WTC11 (cell line): ENCODE measurements around the gene SNX5. TPM values are rescaled to one million over a fixed set of nuclear protein-coding genes. Genes with fewer than 3 reads are reported as not detected.

Source experiments
- ATAC-seq: fragments of 200-7000 bp; cut with Tn5 transposase; 2 replicates; pipeline ENCODE4 v1.10.0; 2021; ENCODE audit warnings: mild to moderate bottlenecking, moderate library complexity
- CTCF ChIA-PET: fragments of 300-600 bp; sonication (Branson Sonifier 250); formaldehyde crosslinking; loops from one replicate; lab custom pipeline; 2021; ENCODE audit warnings: antibody characterized with exemption; lab: Charles Lee
- POLR2A ChIA-PET: fragments of 350-600 bp; sonication (Branson Sonifier 250); formaldehyde crosslinking; loops from one replicate; lab custom pipeline; 2021; ENCODE audit warnings: antibody characterized with exemption; lab: Charles Lee
- DNase-seq: peaks from one replicate; pipeline ENCODE4 v3.0.0; 2021; ENCODE audit warnings: low spot score
- H3K27ac Mint-ChIP-seq: 2 replicates; pipeline ENCODE4 v1.8.0; 2021; ENCODE audit warnings: mixed read lengths
- H3K27me3 Mint-ChIP-seq: 2 replicates; pipeline ENCODE4 v1.8.0; 2021; ENCODE audit warnings: low read depth, mild to moderate bottlenecking, moderate library complexity, mixed read lengths
- H3K36me3 Mint-ChIP-seq: 2 replicates; pipeline ENCODE4 v1.8.0; 2021; ENCODE audit warnings: mixed read lengths
- H3K4me1 Mint-ChIP-seq: 2 replicates; pipeline ENCODE4 v1.8.0; 2022; ENCODE audit warnings: mixed read lengths
- H3K4me3 Mint-ChIP-seq: 2 replicates; pipeline ENCODE4 v1.8.0; 2021; ENCODE audit warnings: mild to moderate bottlenecking, moderate library complexity, mixed read lengths
- H3K9me3 Mint-ChIP-seq: 2 replicates; pipeline ENCODE4 v1.8.0; 2021; ENCODE audit warnings: mixed read lengths
- AR ChIP-seq: fragments of 250-450 bp; sonication (Bioruptor Pico); IDR thresholded peaks from 2 replicates; pipeline ENCODE4 v1.9.0; 2021; ENCODE audit warnings: mild to moderate bottlenecking
- ATF2 ChIP-seq: sonication (generic); formaldehyde crosslinking; IDR thresholded peaks from 2 replicates; pipeline ENCODE4 v1.8.1; 2022; ENCODE audit warnings: low read depth, missing genetic modification reagents, borderline replicate concordance
- CREM ChIP-seq: sonication (generic); formaldehyde crosslinking; IDR thresholded peaks from 2 replicates; pipeline ENCODE4 v1.8.1; 2022; ENCODE audit warnings: mild to moderate bottlenecking, missing genetic modification reagents, moderate library complexity
- ESRRA ChIP-seq: sonication (generic); formaldehyde crosslinking; IDR thresholded peaks from 2 replicates; pipeline ENCODE4 v1.8.1; 2022; ENCODE audit warnings: mild to moderate bottlenecking, missing genetic modification reagents, borderline replicate concordance
- FOXJ3 ChIP-seq: sonication (generic); formaldehyde crosslinking; IDR thresholded peaks from 2 replicates; pipeline ENCODE4 v1.9.0; 2021; ENCODE audit warnings: missing genetic modification reagents, mild to moderate bottlenecking, borderline replicate concordance
- FOXP4 ChIP-seq: sonication (generic); formaldehyde crosslinking; IDR thresholded peaks from 2 replicates; pipeline ENCODE4 v1.8.0; 2022; ENCODE audit warnings: mild to moderate bottlenecking, missing genetic modification reagents
- HMGA2 ChIP-seq: fragments of 250-450 bp; sonication (Bioruptor Pico); IDR thresholded peaks from 2 replicates; pipeline ENCODE4 v1.4.0; 2021; ENCODE audit warnings: mild to moderate bottlenecking, moderate library complexity
- HMGXB4 ChIP-seq: sonication (generic); formaldehyde crosslinking; IDR thresholded peaks from 2 replicates; pipeline ENCODE4 v1.8.1; 2023; ENCODE audit warnings: mild to moderate bottlenecking, moderate library complexity, missing genetic modification reagents
- JUN ChIP-seq: sonication (generic); formaldehyde crosslinking; IDR thresholded peaks from 2 replicates; pipeline ENCODE4 v1.8.0; 2023; ENCODE audit warnings: mild to moderate bottlenecking, missing genetic modification reagents
- MXD4 ChIP-seq: fragments of 250-450 bp; sonication (Bioruptor Pico); IDR thresholded peaks from 2 replicates; pipeline ENCODE4 v1.8.0; 2021; ENCODE audit warnings: mild to moderate bottlenecking, moderate library complexity, borderline replicate concordance
- NFE2L1 ChIP-seq: sonication (generic); formaldehyde crosslinking; IDR thresholded peaks from 2 replicates; pipeline ENCODE4 v1.8.1; 2023; ENCODE audit warnings: missing genetic modification reagents
- NFYB ChIP-seq: sonication (generic); formaldehyde crosslinking; conservative IDR thresholded peaks from 2 replicates; pipeline ENCODE4 v1.8.0; 2022; ENCODE audit warnings: low read depth, missing genetic modification reagents
- NR2C2 ChIP-seq: sonication (generic); formaldehyde crosslinking; IDR thresholded peaks from 2 replicates; pipeline ENCODE4 v1.8.0; 2022; ENCODE audit warnings: mild to moderate bottlenecking, missing genetic modification reagents
- OVOL2 ChIP-seq: fragments of 250-450 bp; sonication (Bioruptor Pico); IDR thresholded peaks from 2 replicates; pipeline ENCODE4 v1.9.0; 2021; ENCODE audit warnings: mild to moderate bottlenecking, borderline replicate concordance
- RORB ChIP-seq: fragments of 250-450 bp; sonication (Bioruptor Pico); IDR thresholded peaks from 2 replicates; pipeline ENCODE4 v1.9.0; 2021; ENCODE audit warnings: mild to moderate bottlenecking
- SMAD3 ChIP-seq: sonication (generic); formaldehyde crosslinking; IDR thresholded peaks from 2 replicates; pipeline ENCODE4 v1.8.0; 2022; ENCODE audit warnings: missing genetic modification reagents, mild to moderate bottlenecking, borderline replicate concordance
- ZMAT4 ChIP-seq: fragments of 250-450 bp; sonication (Bioruptor Pico); IDR thresholded peaks from 2 replicates; pipeline ENCODE4 v1.9.0; 2021; ENCODE audit warnings: mild to moderate bottlenecking
- ZNF121 ChIP-seq: sonication (generic); formaldehyde crosslinking; IDR thresholded peaks from 2 replicates; pipeline ENCODE4 v1.8.0; 2023; ENCODE audit warnings: missing genetic modification reagents
- ZNF138 ChIP-seq: sonication (generic); formaldehyde crosslinking; conservative IDR thresholded peaks from 2 replicates; pipeline ENCODE4 v1.8.1; 2022; ENCODE audit warnings: mild to moderate bottlenecking, moderate library complexity, missing genetic modification reagents
- ZNF281 ChIP-seq: sonication (generic); formaldehyde crosslinking; IDR thresholded peaks from 2 replicates; pipeline ENCODE4 v1.8.0; 2023; ENCODE audit warnings: mild to moderate bottlenecking, missing genetic modification reagents
- ZNF671 ChIP-seq: fragments of 250-450 bp; sonication (Bioruptor Pico); IDR thresholded peaks from 2 replicates; pipeline ENCODE4 v1.8.0; 2021; ENCODE audit warnings: mild to moderate bottlenecking
- total RNA-seq: library from RNA; stranded (reverse); gene quantifications from 3 replicates; pipeline ENCODE4 v1.2.3, GENCODE V29; 2021

Gene SNX5
- total RNA-seq, 1 experiment from 2014 or later: 192 TPM

GRCh38 chr20:17950670-17951069 lies 17.9 kb downstream of the SNX5 start:
- CTCF ChIA-PET: no interaction called here
- Mint-ChIP-seq H3K27me3 (no peaks in the 10 kb centered on the region), H3K4me1 (no peaks in the 10 kb centered on the region), H3K9me3 (no peaks in the 10 kb centered on the region), H3K4me3 (no peak overlapping the region), H3K36me3 (peaks cover 100% of the 10 kb centered on the region), H3K27ac (0 out of 2 replicates have a peak overlapping the region, but pooled peaks have one; percentile 54)
- ATAC-seq (no peak), DNase-seq (no peak)
- POLR2A ChIA-PET: no interaction called here
- TF ChIP-seq RORB (CRISPR knock-in tag) (no peak), AR (CRISPR knock-in tag) (no peak), ESRRA (CRISPR knock-in tag) (no peak), NFE2L1 (no peak), FOXJ3 (CRISPR knock-in tag) (no peak), ZMAT4 (CRISPR knock-in tag) (no peak), CREM (CRISPR knock-in tag) (no peak), ZNF121 (CRISPR knock-in tag) (no peak), OVOL2 (CRISPR knock-in tag) (no peak)

- no peak for DNase-seq
- ATAC-seq: no peak
- H3K4me1 Mint-ChIP-seq: peaks cover 2% of the 10 kb centered on the region; the same call in 1 of the 2 replicates
- H3K27me3 Mint-ChIP-seq: no peaks in the 10 kb centered on the region
- H3K4me3 Mint-ChIP-seq: no peak overlapping the region
- no peak for TF ChIP-seq ZMAT4 (CRISPR knock-in tag)
- TF ChIP-seq CREM (CRISPR knock-in tag): no peak
- TF ChIP-seq SMAD3 (CRISPR knock-in tag): no peak
- no peak for TF ChIP-seq ZNF121 (CRISPR knock-in tag)
- TF ChIP-seq ZNF138: no peak
- no peak for TF ChIP-seq JUN (CRISPR knock-in tag)
- no peak for TF ChIP-seq NFE2L1
- TF ChIP-seq FOXP4 (CRISPR knock-in tag): no peak
- no peak for TF ChIP-seq NFYB (CRISPR knock-in tag)
- no peak for TF ChIP-seq HMGXB4 (CRISPR knock-in tag)
- TF ChIP-seq ATF2: no peak
- TF ChIP-seq ZNF671 (CRISPR knock-in tag): no peak
- no peak for TF ChIP-seq HMGA2 (CRISPR knock-in tag)
- no peak for TF ChIP-seq NR2C2
- TF ChIP-seq ZNF281: no peak
- no peak for TF ChIP-seq MXD4 (CRISPR knock-in tag)
- H3K9me3 Mint-ChIP-seq: no peaks in the 10 kb centered on the region
- H3K27ac Mint-ChIP-seq: peak overlapping the region; percentile 26; the same call in 1 of the 2 replicates
- ChIA-PET POLR2A (no interaction called here), CTCF (interaction anchor here (1.5 kb wide), 1 partner anchor 11 kb away, joined by 4 read pairs; no protein-coding TSS in a partner anchor)
- H3K36me3 Mint-ChIP-seq: peaks cover 100% of the 10 kb centered on the region
Measured at GRCh38 chr20:17949899-17950298, 18.7 kb downstream of the SNX5 start.
